Muscle layer of colon (tissue), 2 donors: ENCODE measurements around the gene CLIC2.
"Not testable (repeated sequence)": the region's sequence is repeated elsewhere in the genome, so short reads cannot be mapped to it uniquely, and the experiment has no call there.

ENCODE experiments used
- H3K27ac ChIP-seq: one replicate; pipeline ENCODE4 v1.7.0; 2013; ENCODE audit warnings: low read depth, mild to moderate bottlenecking, low read length, moderate library complexity
- H3K27me3 ChIP-seq, 2 donors: one replicate each; pipeline ENCODE4 v1.7.0; 2013; ENCODE audit warnings: low read length in 2 of 2, mild to moderate bottlenecking in 2 of 2; ENCODE audit not compliant: insufficient read depth in 2 of 2, control insufficient read depth in 1 of 2
- H3K36me3 ChIP-seq: one replicate; pipeline ENCODE4 v1.7.0; 2013; ENCODE audit warnings: mild to moderate bottlenecking, low read length; ENCODE audit not compliant: insufficient read depth
- H3K4me1 ChIP-seq: one replicate; pipeline ENCODE4 v1.7.0; 2013; ENCODE audit warnings: mild to moderate bottlenecking, low read length; ENCODE audit not compliant: insufficient read depth
- H3K4me3 ChIP-seq, 2 donors: one replicate each; pipeline ENCODE4 v1.7.0; 2013; ENCODE audit warnings: low read length in 2 of 2, low read depth in 1 of 2, mild to moderate bottlenecking in 1 of 2, moderate library complexity in 1 of 2
- H3K9ac ChIP-seq: one replicate; pipeline ENCODE4 v1.7.0; 2013; ENCODE audit warnings: low read length
- H3K9me3 ChIP-seq: one replicate; pipeline ENCODE4 v1.7.0; 2013; ENCODE audit warnings: mild to moderate bottlenecking, low read length
- donor health status: abdominal sarcoma.
- donor health status: Adenocarcinoma of cecum.

CLIC2 gene

DNA sequence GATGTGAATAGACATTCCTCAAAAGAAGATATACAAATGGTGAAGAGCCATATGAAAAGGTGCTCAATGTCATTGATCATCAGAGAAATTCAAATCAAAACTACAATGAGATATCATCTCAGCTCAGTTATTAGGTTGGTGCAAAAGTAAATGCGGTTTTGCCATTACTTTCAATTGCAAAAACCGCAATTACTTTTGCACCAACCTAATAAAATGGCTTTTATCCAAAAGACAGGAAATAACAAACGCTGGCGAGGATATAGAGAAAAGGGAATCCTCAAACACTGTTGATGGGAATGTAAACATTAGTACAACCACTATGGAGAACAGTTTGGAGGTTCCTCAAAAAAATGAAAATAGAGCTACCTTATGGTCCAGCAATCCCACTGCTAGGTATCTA is 5.1 kb downstream of the CLIC2 start:
- H3K9ac ChIP-seq = no peak overlapping the region
- no peak overlapping the region for H3K4me3 ChIP-seq
- no peaks in the 10 kb centered on the region for H3K9me3 ChIP-seq
- no peaks in the 10 kb centered on the region for H3K4me1 ChIP-seq
- no peaks in the 10 kb centered on the region for H3K27me3 ChIP-seq
- no peak overlapping the region for H3K27ac ChIP-seq
- no peaks in the 10 kb centered on the region for H3K36me3 ChIP-seq

DNA sequence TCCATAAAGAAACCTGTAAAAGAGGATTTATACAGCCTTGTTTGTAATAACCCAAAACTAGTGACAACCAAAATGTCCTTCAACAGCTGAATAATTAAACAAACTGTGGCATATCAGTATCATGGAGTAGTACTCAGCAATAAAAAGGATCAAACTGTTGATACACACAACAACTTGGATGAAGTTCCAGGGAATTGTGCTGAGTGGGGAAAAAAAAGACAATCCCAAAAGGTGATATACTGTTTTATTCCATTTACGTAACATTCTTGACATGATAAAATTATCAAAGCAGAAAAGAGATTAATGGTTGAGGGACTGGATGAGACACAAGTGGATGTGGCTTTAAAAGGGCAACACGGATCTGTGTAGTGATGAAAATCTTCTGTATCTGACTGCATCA is 7.8 kb downstream of the CLIC2 start:
- no peak overlapping the region for H3K9ac ChIP-seq
- H3K27me3 ChIP-seq = no peaks in the 10 kb centered on the region
- H3K36me3 ChIP-seq = no peaks in the 10 kb centered on the region
- no peaks in the 10 kb centered on the region for H3K9me3 ChIP-seq
- no peaks in the 10 kb centered on the region for H3K4me1 ChIP-seq
- no peak overlapping the region for H3K27ac ChIP-seq
- H3K4me3 ChIP-seq = no peak overlapping the region

GRCh38 chrX:155314260-155314659 is 20.2 kb downstream of the CLIC2 start:
- Histone ChIP-seq H3K27me3 (no peaks in the 10 kb centered on the region), H3K36me3 (no peaks in the 10 kb centered on the region), H3K4me3 (no peak overlapping the region), H3K27ac (no peak overlapping the region), H3K9me3 (peaks cover 2% of the 10 kb centered on the region), H3K4me1 (no peaks in the 10 kb centered on the region), H3K9ac (no peak overlapping the region)

DNA sequence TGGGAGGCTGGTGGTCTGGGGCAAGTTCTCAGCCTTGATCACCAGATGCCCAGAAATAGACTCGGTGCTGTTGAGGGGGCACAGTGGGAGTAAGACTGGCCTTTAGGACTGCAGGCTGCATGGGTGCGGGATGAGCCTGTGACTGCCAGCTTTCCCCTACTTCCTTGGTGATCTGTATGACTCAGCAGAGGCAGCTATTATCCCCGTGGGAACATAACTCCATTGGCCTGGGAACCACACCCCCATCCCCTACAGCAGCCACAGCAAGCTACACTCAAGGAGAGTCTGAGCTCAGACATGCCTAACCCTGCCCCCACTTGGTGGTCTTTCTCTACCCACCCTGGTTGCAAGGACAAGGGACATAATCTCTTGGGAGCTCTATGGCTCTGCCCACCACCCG is 20.6 kb downstream of the CLIC2 start:
- H3K27me3 ChIP-seq = no peaks in the 10 kb centered on the region
- H3K27ac ChIP-seq = no peak overlapping the region
- no peaks in the 10 kb centered on the region for H3K4me1 ChIP-seq
- H3K9ac ChIP-seq = no peak overlapping the region
- no peaks in the 10 kb centered on the region for H3K36me3 ChIP-seq
- H3K9me3 ChIP-seq = peaks cover 2% of the 10 kb centered on the region
- H3K4me3 ChIP-seq = no peak overlapping the region

DNA sequence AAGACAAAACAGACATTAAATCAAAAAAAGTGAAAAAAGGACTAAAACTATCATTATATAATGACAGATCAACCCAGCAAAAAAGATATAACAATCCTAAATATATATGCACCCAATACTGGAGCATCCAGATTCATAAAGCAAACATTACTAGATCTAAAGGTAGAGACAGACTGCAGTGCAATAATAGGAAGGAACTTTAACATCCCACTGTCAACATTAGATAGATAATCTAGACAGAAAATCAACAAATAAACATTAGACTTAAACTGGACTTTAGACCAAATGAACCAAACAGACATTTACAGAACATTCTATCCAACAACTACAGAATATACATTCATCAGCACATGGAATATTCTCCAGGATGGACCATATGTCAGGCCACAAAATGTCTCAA is 40.6 kb downstream of the CLIC2 start:
- H3K9me3 ChIP-seq = no peaks in the 10 kb centered on the region
- no peak overlapping the region for H3K4me3 ChIP-seq
- H3K9ac ChIP-seq = no peak overlapping the region
- no peaks in the 10 kb centered on the region for H3K4me1 ChIP-seq
- no peaks in the 10 kb centered on the region for H3K36me3 ChIP-seq
- no peak overlapping the region for H3K27ac ChIP-seq
- no peaks in the 10 kb centered on the region for H3K27me3 ChIP-seq

DNA sequence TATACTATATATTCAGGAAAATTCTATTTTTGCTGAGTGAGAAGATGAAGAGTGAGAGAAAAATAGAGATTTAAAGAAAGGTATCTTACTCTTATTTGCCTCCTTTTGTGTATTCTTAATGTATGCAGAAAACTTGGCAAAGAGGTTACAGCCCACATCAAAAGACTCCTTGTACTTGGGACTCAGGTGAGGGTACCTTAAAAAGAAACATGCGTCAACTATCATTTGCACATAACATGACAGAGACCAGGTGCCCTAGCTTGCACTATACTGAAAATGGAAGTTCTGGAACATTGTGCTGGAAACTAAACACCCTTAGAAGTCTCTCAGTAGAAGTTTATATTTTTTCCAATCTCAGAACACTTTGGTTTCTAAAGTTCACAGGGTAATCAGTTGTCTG is 54.5 kb downstream of the CLIC2 start:
- Histone ChIP-seq H3K9me3 (no peaks in the 10 kb centered on the region), H3K4me1 (no peaks in the 10 kb centered on the region), H3K9ac (no peak overlapping the region), H3K4me3 (no peak overlapping the region), H3K36me3 (no peaks in the 10 kb centered on the region), H3K27ac (no peak overlapping the region), H3K27me3 (no peaks in the 10 kb centered on the region)

GRCh38 chrX:155270969-155271368 is 63.4 kb downstream of the CLIC2 start:
- Histone ChIP-seq H3K4me3 (no peak overlapping the region), H3K4me1 (no peaks in the 10 kb centered on the region), H3K9me3 (no peaks in the 10 kb centered on the region), H3K27ac (no peak overlapping the region), H3K9ac (no peak overlapping the region), H3K36me3 (no peaks in the 10 kb centered on the region), H3K27me3 (no peaks in the 10 kb centered on the region)

DNA sequence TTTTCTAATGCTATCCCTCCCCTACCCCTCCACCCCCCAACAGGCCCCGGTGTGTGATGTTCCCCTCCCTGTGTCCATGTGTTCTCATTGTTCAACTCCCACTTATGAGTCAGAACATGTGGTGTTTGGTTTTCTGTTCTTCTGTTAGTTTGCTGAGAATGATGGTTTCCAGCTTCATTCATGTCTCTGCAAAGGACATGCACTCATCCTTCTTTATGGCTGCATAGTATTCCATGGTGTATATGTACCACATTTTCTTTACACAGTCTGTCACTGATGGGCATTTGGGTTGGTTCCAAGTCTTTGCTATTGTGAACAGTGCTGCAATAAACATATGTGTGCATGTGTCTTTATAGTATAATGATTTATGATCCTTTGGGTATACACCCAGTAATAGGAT is 66.4 kb downstream of the CLIC2 start:
- H3K9ac ChIP-seq, H3K27ac ChIP-seq, H3K9me3 ChIP-seq, H3K27me3 ChIP-seq, H3K4me1 ChIP-seq, H3K4me3 ChIP-seq, H3K36me3 ChIP-seq: not testable (repeated sequence)

DNA sequence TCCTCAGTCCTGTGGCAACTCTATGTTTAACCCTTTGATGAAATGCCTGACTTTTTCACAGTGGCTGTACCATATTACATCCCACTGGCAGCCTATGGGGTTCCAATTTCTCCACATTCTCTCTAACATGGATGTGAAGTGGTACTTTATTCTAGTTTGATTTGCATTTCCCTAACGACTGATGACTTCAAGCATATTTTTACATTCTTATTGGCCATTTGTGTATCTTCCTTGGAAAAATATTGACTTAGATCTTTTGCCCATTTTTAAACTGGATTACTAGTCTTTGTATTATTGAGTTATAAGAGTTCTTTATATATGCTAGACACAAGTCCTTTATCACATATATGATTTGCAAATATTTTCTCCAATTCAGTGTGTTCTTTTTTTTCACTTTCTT is 68.0 kb downstream of the CLIC2 start:
- no peaks in the 10 kb centered on the region for H3K4me1 ChIP-seq
- no peaks in the 10 kb centered on the region for H3K9me3 ChIP-seq
- no peak overlapping the region for H3K9ac ChIP-seq
- H3K27ac ChIP-seq = no peak overlapping the region
- H3K4me3 ChIP-seq = no peak overlapping the region
- H3K27me3 ChIP-seq = peaks cover 0 to 4% of the 10 kb centered on the region in 2 donors
- H3K36me3 ChIP-seq = no peaks in the 10 kb centered on the region

DNA sequence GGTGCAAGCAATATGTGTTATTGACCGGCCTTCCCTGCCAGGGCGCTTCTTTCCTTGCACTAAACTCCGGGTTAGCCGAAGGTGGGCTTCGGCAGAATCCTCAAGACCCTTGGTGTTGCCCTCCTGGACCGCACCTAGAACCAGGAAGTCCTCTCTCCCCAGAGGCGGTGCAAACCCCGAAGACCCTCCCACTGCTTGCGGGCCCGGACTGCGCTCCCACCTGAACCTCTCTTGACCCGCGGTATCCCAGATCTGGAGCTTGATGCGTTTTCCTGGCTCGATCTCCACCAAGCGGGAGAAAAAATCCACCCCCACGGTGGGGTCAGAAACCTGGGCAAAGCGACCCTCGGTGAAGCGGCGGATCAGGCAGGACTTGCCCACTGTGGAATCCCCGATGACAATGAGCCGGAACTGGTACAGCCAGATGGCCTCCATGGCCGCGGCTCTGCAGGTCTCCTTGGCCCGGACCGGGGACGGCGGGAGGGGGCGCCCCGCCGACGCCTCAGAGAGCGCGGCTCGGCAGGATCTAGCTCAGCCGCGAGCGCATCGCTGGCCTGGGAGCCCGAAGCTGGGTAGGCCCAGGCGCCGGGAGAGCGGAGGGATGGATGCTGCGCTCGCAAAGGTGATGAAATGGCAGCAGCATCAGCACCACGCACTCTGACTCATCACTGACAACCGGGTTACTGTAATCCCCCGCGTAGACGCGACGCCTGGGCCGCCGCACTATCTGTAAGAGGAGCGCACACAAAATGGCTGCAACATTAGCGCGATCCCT is 70.4 kb downstream of the CLIC2 start, which contains the start of gene RAB39B:
Gene RAB39B (minus strand): TSS at position 638 of the 775 bp plus-strand sequence. CDS start 203 bp downstream, at position 435.
- Histone ChIP-seq H3K27ac (no peak within 1 kb of the TSS), H3K9me3 (no peaks in the 10 kb centered on the region), H3K27me3 (peaks cover 0 to 4% of the 10 kb centered on the region in 2 donors), H3K9ac (no peak within 1 kb of the TSS), H3K36me3 (no peaks in the 10 kb centered on the region), H3K4me1 (no peaks in the 10 kb centered on the region), H3K4me3 (peak within 1 kb of the TSS in 1 of 2 donors; percentile 18)

DNA sequence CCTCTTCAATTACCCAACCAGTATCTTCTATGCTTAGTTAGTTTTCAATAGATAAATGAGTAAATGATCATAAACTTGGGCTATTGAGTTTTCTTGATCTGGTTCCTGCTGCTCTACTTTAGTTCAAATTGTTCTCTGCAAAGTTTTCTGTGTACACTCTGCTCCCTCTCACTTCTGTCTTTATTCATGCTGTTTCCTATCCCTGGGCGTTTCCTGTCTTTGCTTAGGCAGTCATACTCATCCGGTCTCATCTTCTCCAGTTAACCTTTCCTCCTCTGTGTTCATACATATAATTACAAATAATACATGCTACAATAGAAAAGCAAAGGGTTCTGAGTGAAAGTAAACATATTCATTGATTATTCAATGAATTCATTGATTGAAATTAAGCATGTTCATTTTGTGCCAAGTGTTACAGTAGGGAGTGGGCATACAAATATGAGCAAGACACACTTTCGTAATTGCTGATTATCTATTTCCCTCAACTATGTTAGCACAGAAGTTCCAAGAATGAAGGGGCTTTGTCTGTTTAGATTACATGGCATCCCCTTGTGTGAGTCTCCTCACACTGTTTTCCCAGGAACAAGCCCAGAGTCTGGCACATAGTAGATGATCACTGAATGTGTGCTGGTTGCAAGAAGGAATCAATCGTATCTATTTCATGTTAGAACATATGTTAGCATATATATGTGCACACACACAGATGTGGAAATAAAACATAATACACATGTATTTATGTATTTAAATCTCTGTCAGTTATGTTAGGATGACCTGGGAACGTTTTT is 71.3 kb downstream of the CLIC2 start:
- no peak overlapping the region for H3K9ac ChIP-seq
- no peaks in the 10 kb centered on the region for H3K9me3 ChIP-seq
- H3K27me3 ChIP-seq = peaks cover 0 to 4% of the 10 kb centered on the region in 2 donors
- H3K27ac ChIP-seq = no peak overlapping the region
- H3K36me3 ChIP-seq = no peaks in the 10 kb centered on the region
- H3K4me1 ChIP-seq = no peaks in the 10 kb centered on the region
- H3K4me3 ChIP-seq = no peak overlapping the region
